K562 (cell line): ENCODE data around the gene RBFOX2.

Source experiments
- HMGXB4 ChIP-seq: sonication (generic); formaldehyde crosslinking; IDR thresholded peaks from 2 replicates; pipeline ENCODE4 v1.8.1; 2023; ENCODE audit warnings: mild to moderate bottlenecking, missing genetic modification reagents
- ZBTB7A ChIP-seq: IDR thresholded peaks from 2 replicates; pipeline ENCODE4 v1.6.1; 2011; ENCODE audit warnings: low read depth, mild to moderate bottlenecking, low read length, moderate library complexity, borderline replicate concordance; ENCODE audit not compliant: control insufficient read depth

- TF ChIP-seq HMGXB4 (CRISPR knock-in tag) (no peak), ZBTB7A (no peak)
These were observed 281.5 kb downstream of the RBFOX2 start for GRCh38 chr22:35746946-35747703.
